Esophagus muscularis mucosa (tissue), 4 donors: ENCODE results near the gene TRAPPC12. TPM values are rescaled to one million over a fixed set of nuclear protein-coding genes. Genes with fewer than 3 reads are reported as not detected.

Experiments
- DNase-seq: peaks from one replicate; pipeline ENCODE4 v3.0.0-alpha.2; 2017; ENCODE audit errors: extremely low spot score
- H3K27ac ChIP-seq, 4 donors: fragments of 200-600 bp; sonication (generic); replicated peaks in 1 of 4; 1 replicate in 3 of 4; 2 replicates in 1 of 4; pipeline ENCODE4 v1.5.1; 2016 to 2019; ENCODE audit warnings: mild to moderate bottlenecking in 1 of 4
- H3K27me3 ChIP-seq, 4 donors: fragments of 200-600 bp; sonication (generic); one replicate each; pipeline versions ENCODE4 v1.5.1 to v1.6.0; 2016 to 2019
- H3K36me3 ChIP-seq, 4 donors: fragments of 200-600 bp; sonication (generic); one replicate each; pipeline ENCODE4 v1.5.1; 2016 to 2019
- H3K4me1 ChIP-seq, 4 donors: fragments of 200-600 bp; sonication (generic); one replicate each; pipeline ENCODE4 v1.5.1; 2016 to 2019
- H3K4me3 ChIP-seq, 4 donors: fragments of 200-600 bp; sonication (generic); 1 replicate in 2 of 4; 2 replicates in 2 of 4; pipeline ENCODE4 v1.5.1; 2016 to 2019; ENCODE audit warnings: mild to moderate bottlenecking in 4 of 4, moderate library complexity in 1 of 4
- H3K9me3 ChIP-seq, 4 donors: fragments of 200-600 bp; sonication (generic); 1 replicate in 3 of 4; 2 replicates in 1 of 4; pipeline ENCODE4 v1.5.1; 2016 to 2019
- EP300 ChIP-seq: sonication (generic); formaldehyde crosslinking; IDR thresholded peaks from one replicate; pipeline ENCODE4 v1.6.1; 2017; ENCODE audit warnings: antibody characterized with exemption
- POLR2A ChIP-seq: fragments of 450-650 bp; IDR thresholded peaks from one replicate; pipeline ENCODE4 v1.6.1; 2017; ENCODE audit warnings: antibody characterized with exemption, moderate library complexity, mild to moderate bottlenecking, low read depth
- POLR2AphosphoS5 ChIP-seq, 2 donors: sonication (generic); formaldehyde crosslinking; IDR thresholded peaks; one replicate each; pipeline ENCODE4 v1.6.1; 2017; ENCODE audit warnings: antibody characterized with exemption in 2 of 2
- WGBS: methylation state at CpG from one replicate; pipeline ENCODE4 v1.1.5; 2018; 5-methylcytosine and 5-hydroxymethylcytosine counted together
- intact Hi-C: fragments of 100-400 bp; cut with DNase I; formaldehyde crosslinking; loops from one replicate; pipeline ENCODE4 v1.15.1; 2023
- total RNA-seq, 4 donors: library from RNA; depleted of rRNA; stranded (reverse); fragments of >200 nt; gene quantifications; one replicate each; pipeline versions ENCODE4 v1.1.0 to v1.2.1, GENCODE V29; 2016
- TF ChIP-seq, protein P1 (sequence below), 3 experiments: fragments of 200-600 bp in 2 of 3; fragments of 450-650 bp in 1 of 3; sonication (generic) in 2 of 3; IDR thresholded peaks; one replicate each; pipeline ENCODE4 v1.5.1; 2017 to 2019; ENCODE audit warnings: antibody characterized with exemption in 3 of 3, mild to moderate bottlenecking in 2 of 3, moderate library complexity in 1 of 3

The TRAPPC12 gene
- total RNA-seq, 4 donors from 2014 or later, result 65.6 to 89.3 (median 72.6) TPM

DNA sequence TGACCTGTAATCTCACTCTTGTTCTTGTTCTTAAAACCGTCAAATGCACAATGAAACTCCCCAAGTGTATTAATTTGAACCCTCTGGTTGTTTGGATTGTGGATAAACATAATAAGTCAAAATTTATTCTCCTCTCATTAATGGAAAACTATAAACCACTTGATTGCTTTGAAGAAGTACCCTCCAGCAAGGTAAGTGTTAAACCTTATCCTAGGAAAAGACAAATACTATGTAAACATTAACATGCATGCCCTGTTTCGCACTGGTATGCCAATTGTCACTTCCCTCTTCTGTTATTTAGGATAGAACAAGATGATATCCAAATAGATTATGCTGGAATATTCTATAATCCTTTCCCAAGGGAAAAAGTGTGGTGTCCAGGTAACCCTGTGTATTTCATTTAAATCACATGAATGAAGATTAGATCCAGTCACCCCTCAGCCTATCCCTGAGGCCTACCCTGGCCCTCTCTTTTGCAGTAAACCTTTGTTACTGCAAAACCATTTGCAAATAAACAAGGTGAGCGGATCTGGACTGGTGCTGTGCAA lies 138.5 kb downstream of the TRAPPC12 start:
- Histone ChIP-seq H3K9me3 (no peaks in the 10 kb centered on the region), H3K27ac (peak overlapping the region; percentile 99 to 100 (median 100)), H3K4me3 (peak overlapping the region; percentile 86 to 96 (median 91)), H3K36me3 (peaks cover 0 to 13% (median 8%) of the 10 kb centered on the region in 4 donors), H3K4me1 (peaks cover 14 to 49% (median 41%) of the 10 kb centered on the region in 4 donors), H3K27me3 (no peaks in the 10 kb centered on the region)
- intact Hi-C loops, result loop anchor here (5.0 kb wide), 2 partner anchors 46 to 59 kb away; partner anchors contain the start of gene RPS7
- TF ChIP-seq, protein P1, sequence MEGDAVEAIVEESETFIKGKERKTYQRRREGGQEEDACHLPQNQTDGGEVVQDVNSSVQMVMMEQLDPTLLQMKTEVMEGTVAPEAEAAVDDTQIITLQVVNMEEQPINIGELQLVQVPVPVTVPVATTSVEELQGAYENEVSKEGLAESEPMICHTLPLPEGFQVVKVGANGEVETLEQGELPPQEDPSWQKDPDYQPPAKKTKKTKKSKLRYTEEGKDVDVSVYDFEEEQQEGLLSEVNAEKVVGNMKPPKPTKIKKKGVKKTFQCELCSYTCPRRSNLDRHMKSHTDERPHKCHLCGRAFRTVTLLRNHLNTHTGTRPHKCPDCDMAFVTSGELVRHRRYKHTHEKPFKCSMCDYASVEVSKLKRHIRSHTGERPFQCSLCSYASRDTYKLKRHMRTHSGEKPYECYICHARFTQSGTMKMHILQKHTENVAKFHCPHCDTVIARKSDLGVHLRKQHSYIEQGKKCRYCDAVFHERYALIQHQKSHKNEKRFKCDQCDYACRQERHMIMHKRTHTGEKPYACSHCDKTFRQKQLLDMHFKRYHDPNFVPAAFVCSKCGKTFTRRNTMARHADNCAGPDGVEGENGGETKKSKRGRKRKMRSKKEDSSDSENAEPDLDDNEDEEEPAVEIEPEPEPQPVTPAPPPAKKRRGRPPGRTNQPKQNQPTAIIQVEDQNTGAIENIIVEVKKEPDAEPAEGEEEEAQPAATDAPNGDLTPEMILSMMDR (IDR thresholded peaks at IDR 0.05), result no peak
- DNase-seq, result no peak
- 29% methylated on average over 3 of the region's 3 CpGs for WGBS

DNA sequence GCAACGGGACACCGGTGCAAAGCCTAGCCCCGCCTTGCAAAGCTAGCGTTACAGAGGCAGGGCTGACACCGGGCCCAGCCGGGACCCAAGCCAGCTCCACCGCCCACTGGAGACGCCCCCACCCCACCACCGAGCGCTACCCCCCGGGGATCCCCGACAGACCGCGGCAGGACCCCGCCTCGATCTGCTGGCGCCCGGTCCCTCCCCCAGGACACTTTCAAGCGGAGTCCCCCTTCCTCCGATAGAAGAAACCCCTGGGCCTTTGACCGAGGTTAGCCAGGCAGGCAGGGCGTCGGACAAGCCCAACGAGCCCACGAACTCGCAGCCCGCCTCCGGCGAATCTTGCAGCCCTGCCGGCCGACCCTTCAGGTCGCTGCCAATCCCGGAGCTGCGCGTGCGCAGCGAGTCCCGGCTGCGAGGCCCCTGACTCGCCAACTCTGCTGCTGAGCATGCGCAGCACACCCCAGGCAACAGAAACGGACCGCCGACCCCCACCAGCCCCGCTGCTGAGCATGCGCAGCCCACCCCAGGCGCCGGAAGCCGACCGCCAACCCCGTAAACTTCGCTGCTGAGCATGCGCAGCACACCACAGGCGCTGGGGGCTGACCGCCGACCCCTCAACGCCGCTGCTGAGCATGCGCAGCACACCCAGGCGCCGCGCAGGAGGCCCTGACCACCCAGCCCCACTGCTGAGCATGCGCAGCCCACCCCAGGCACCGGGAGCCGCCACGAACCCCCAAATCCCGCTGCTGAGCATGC lies 139.2 kb downstream of the TRAPPC12 start:
- WGBS, result 0% methylated on average over 28 of the region's 67 CpGs
- intact Hi-C loops, result loop anchor here (5.0 kb wide), 2 partner anchors 46 to 59 kb away; partner anchors contain the start of gene RPS7
- Histone ChIP-seq H3K4me1 (peaks cover 20 to 55% (median 47%) of the 10 kb centered on the region in 4 donors), H3K9me3 (no peaks in the 10 kb centered on the region), H3K4me3 (peak overlapping the region; percentile 86 to 96 (median 91)), H3K27ac (peak overlapping the region; percentile 99 to 100 (median 100)), H3K36me3 (peaks cover 0 to 7% (median 1%) of the 10 kb centered on the region in 4 donors), H3K27me3 (no peaks in the 10 kb centered on the region)
- DNase-seq, result peak; percentile 98
- peak; percentile 85 to 86 for TF ChIP-seq POLR2AphosphoS5 (IDR thresholded peaks at IDR 0.05)
- TF ChIP-seq, protein P1 (IDR thresholded peaks at IDR 0.05), result no peak
- TF ChIP-seq POLR2A, result peak; percentile 56
- no peak for TF ChIP-seq EP300

DNA sequence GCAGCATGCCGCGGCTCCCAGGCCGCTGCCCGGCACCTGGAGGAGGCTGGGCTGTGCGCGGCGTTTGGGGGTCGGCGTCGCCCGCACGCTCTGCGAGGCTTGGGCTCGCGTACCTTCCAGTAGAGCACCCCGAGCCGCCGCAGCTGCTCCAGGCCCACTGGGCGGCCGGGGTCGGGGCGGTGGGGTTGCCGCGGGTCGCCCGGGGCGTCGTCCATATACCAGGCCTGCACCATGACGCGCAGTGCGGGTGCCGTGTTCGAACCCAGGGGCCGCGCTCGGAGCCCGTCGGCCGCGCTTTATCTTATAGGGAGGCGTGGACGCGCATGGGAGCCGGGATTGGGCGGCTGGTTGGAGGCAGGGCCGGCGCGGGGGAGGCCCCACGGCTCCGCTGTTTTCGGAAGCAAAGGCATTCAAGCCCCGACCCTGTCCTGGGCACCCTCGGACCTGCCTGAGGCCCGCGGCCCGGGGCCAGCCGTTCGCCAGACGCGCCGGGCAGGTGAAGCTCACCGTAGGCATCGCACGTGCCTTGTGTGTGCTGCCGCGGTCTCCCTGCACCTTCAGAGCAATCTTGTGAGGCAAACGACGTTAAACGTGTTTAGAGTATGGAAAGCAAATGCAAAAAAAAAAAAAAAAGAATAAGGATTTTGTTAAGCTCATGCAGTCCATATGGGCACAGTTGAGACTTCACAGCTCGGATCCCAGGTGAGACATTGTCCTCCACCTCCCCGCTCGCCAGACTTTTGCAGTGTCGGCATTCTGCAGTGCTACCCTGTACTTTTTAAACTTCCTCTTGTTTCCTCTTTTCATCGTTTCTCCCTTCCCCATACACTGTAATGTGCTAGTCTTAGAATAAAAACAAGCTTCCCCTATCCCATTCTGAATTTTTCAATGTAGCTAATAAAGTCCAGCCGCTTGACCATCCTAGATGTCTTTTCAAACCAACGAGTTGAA lies 140.0 kb downstream of the TRAPPC12 start, which contains the start of gene ADI1:
TSS of gene ADI1 (minus strand) at position 277 of the 951 bp plus-strand sequence. CDS start at position 233, 44 bp downstream.
- Histone ChIP-seq H3K9me3 (no peaks in the 10 kb centered on the region), H3K4me3 (peak within 1 kb of the TSS; percentile 86 to 96 (median 91)), H3K36me3 (peaks cover 0 to 4% (median 0%) of the 10 kb centered on the region in 4 donors), H3K27ac (peak within 1 kb of the TSS; percentile 99 to 100 (median 100)), H3K4me1 (peaks cover 28 to 64% (median 56%) of the 10 kb centered on the region in 4 donors), H3K27me3 (no peaks in the 10 kb centered on the region)
- TF ChIP-seq EP300 (no peak), POLR2A (peak; percentile 44), POLR2AphosphoS5 (IDR thresholded peaks at IDR 0.05) (peak; percentile 30 to 94)
- DNase-seq, result peak; percentile 95
- 3% methylated on average over 43 of the region's 76 CpGs for WGBS
- intact Hi-C loops, result loop anchor here (5.0 kb wide), 2 partner anchors 47 to 58 kb away; partner anchors contain the start of gene RPS7

DNA sequence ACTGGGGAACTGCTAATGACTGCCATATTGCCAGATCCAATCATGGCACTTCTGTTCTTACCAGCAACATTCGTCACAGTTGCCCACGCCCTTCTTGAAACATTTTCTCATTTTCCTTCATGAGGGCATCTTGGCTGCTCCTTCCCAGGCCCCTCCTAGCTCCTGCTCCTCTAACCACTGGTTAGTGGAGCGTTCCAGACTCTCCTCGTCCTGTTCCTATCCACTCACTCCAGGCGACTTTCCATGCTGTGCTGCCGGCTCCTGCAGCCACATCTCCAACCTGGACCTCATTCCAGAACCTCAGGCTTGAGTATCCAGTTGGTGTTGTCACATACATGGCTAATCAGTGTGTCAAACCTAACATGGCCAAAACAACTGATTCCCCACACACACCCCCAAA lies 141.1 kb downstream of the TRAPPC12 start:
- TF ChIP-seq POLR2A (no peak), EP300 (no peak)
- Histone ChIP-seq H3K36me3 (peaks cover 0 to 4% (median 0%) of the 10 kb centered on the region in 4 donors), H3K4me1 (peaks cover 38 to 74% (median 66%) of the 10 kb centered on the region in 4 donors), H3K27me3 (no peaks in the 10 kb centered on the region), H3K4me3 (peak overlapping the region in 1 of 4 donors; percentile 91), H3K27ac (peak overlapping the region in 2 of 4 donors; percentile 99 to 100), H3K9me3 (no peaks in the 10 kb centered on the region)
- intact Hi-C loops, result no loop called here
- WGBS, result 92% methylated on average over 6 of the region's 6 CpGs
- DNase-seq, result no peak

DNA sequence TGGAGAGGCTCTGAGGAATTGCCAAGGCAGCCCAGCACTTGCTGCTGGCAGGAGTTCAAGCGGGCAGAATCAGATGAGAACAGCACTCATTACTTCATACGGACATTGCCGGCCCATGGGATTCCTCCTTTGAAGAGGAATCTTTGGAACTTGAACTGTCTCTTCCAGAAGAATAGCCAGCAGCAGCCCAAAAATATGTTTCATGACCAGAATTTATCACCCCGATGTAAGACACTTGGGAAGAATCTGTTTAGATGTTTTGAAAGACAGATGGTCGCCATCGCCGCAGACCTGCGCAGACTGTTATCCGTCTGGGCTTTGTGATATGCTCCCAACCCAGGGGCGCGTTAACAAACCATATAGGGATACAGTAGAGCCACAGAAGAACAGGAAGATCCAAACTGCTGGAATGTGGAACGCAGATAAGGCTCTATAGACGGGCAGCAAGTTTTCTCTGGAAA lies 143.5 kb downstream of the TRAPPC12 start:
- Histone ChIP-seq H3K36me3 (no peaks in the 10 kb centered on the region), H3K27ac (peak overlapping the region; percentile 69 to 84 (median 80)), H3K4me1 (peaks cover 38 to 62% (median 58%) of the 10 kb centered on the region in 4 donors), H3K9me3 (no peaks in the 10 kb centered on the region), H3K27me3 (no peaks in the 10 kb centered on the region), H3K4me3 (peak overlapping the region; percentile 0 to 34 (median 12))
- intact Hi-C loops, result no loop called here
- WGBS, result 22% methylated on average over 13 of the region's 13 CpGs
- DNase-seq, result no peak
- TF ChIP-seq, protein P1 (IDR thresholded peaks at IDR 0.05), result no peak
- TF ChIP-seq POLR2AphosphoS5 (IDR thresholded peaks at IDR 0.05), result peak; percentile 32 to 37
